IMR-90 (cell line): Measurements from ENCODE around the gene CLK3. TPM values are rescaled to one million over a fixed set of nuclear protein-coding genes. Genes with fewer than 3 reads are reported as not detected.

Source experiments
- ATAC-seq: fragments of 200-7000 bp; cut with Tn5 transposase; 2 replicates; pipeline ENCODE4 v1.9.1; 2020; ENCODE audit warnings: low read depth, mild to moderate bottlenecking, moderate library complexity
- BruUV-seq: library from RNA; stranded (reverse); fragments of 400-500 nt; replicated peaks from 2 replicates; lab custom pipeline; 2021; lab: Mats Ljungman, UMichigan
- CTCF ChIA-PET: fragments of 300-600 bp; formaldehyde crosslinking; extraction: SDS; loops from one replicate; lab custom pipeline; 2021; ENCODE audit warnings: antibody characterized with exemption; lab: Yijun Ruan, JAX
- POLR2A ChIA-PET: fragments of 300-600 bp; sonication (Branson Sonifier 250); formaldehyde crosslinking; loops from one replicate; lab custom pipeline; 2022; ENCODE audit warnings: antibody characterized with exemption; ENCODE audit not compliant: unreplicated experiment; lab: Charles Lee
- DNase-seq: peaks from one replicate; pipeline ENCODE4 v3.0.0; 2013
- H2AFZ ChIP-seq: replicated peaks from 2 replicates; pipeline ENCODE3; 2013; ENCODE audit warnings: low read length, mild to moderate bottlenecking; ENCODE audit not compliant: poor library complexity
- H2AK5ac ChIP-seq: 2 replicates; pipeline ENCODE4 v1.6.1; 2013; ENCODE audit warnings: low read depth, low read length, inconsistent platforms
- H2AK9ac ChIP-seq: replicated peaks from 2 replicates; pipeline ENCODE3; 2013; ENCODE audit warnings: mild to moderate bottlenecking, low read depth, low read length, moderate library complexity; ENCODE audit not compliant: poor library complexity
- H2BK120ac ChIP-seq: 2 replicates; pipeline ENCODE4 v1.6.1; 2013; ENCODE audit warnings: low read depth, low read length, inconsistent platforms
- H2BK15ac ChIP-seq: 3 replicates; pipeline ENCODE4 v1.6.1; 2013; ENCODE audit warnings: low read depth, low read length, inconsistent platforms
- H2BK20ac ChIP-seq: 2 replicates; pipeline ENCODE4 v1.6.1; 2013; ENCODE audit warnings: low read depth, mild to moderate bottlenecking, inconsistent platforms, low read length, moderate library complexity
- H2BK5ac ChIP-seq: 2 replicates; pipeline ENCODE4 v1.6.1; 2013; ENCODE audit warnings: mild to moderate bottlenecking, low read depth, low read length, inconsistent platforms; ENCODE audit not compliant: poor library complexity, severe bottlenecking
- H3K14ac ChIP-seq: replicated peaks from 2 replicates; pipeline ENCODE4 v1.6.1; 2013; ENCODE audit warnings: low read depth, low read length, inconsistent platforms
- H3K18ac ChIP-seq: 2 replicates; pipeline ENCODE4 v1.6.1; 2013; ENCODE audit warnings: low read depth, low read length, control low read depth
- H3K23ac ChIP-seq: 2 replicates; pipeline ENCODE4 v1.6.1; 2013; ENCODE audit warnings: low read depth, low read length, inconsistent platforms
- H3K27ac ChIP-seq: 2 replicates; pipeline ENCODE4 v1.5.1; 2013; ENCODE audit warnings: mild to moderate bottlenecking, control low read depth, low read length; ENCODE audit not compliant: insufficient read depth
- H3K27me3 ChIP-seq: 2 replicates; pipeline ENCODE4 v1.6.1; 2013; ENCODE audit warnings: low read length; ENCODE audit not compliant: control insufficient read depth, insufficient read depth
- H3K36me3 ChIP-seq: 2 replicates; pipeline ENCODE4 v1.6.1; 2013; ENCODE audit warnings: low read length, mixed read lengths; ENCODE audit not compliant: control insufficient read depth, insufficient read depth
- H3K4ac ChIP-seq: 2 replicates; pipeline ENCODE4 v1.6.1; 2013; ENCODE audit warnings: low read depth, low read length, inconsistent platforms
- H3K4me1 ChIP-seq: 2 replicates; pipeline ENCODE4 v1.6.1; 2013; ENCODE audit warnings: low read length, mixed read lengths; ENCODE audit not compliant: control insufficient read depth, insufficient read depth
- H3K4me2 ChIP-seq: 2 replicates; pipeline ENCODE4 v1.6.1; 2013; ENCODE audit warnings: low read depth, mild to moderate bottlenecking, control low read depth, low read length, moderate library complexity
- H3K4me3 ChIP-seq: 2 replicates; pipeline ENCODE4 v1.5.1; 2013; ENCODE audit warnings: low read depth, mild to moderate bottlenecking, control low read depth, low read length, moderate library complexity; ENCODE audit not compliant: insufficient read depth
- H3K56ac ChIP-seq: 2 replicates; pipeline ENCODE4 v1.6.1; 2013; ENCODE audit warnings: low read length, inconsistent platforms; ENCODE audit not compliant: insufficient read depth; ENCODE audit errors: extremely low read depth
- H3K79me1 ChIP-seq, 2 experiments: 2 replicates each; pipeline ENCODE4 v1.6.1; 2013; ENCODE audit warnings: low read length in 2 of 2, inconsistent platforms in 1 of 2, low read depth in 1 of 2
- H3K9ac ChIP-seq: 2 replicates; pipeline ENCODE4 v1.6.1; 2013; ENCODE audit warnings: low read depth, low read length, control low read depth
- H3K9me1 ChIP-seq: 2 replicates; pipeline ENCODE4 v1.6.1; 2013; ENCODE audit warnings: low read length, inconsistent platforms; ENCODE audit not compliant: insufficient read depth
- H3K9me3 ChIP-seq: 2 replicates; pipeline ENCODE4 v1.6.1; 2013; ENCODE audit warnings: low read length; ENCODE audit not compliant: control insufficient read depth, insufficient read depth
- H4K20me1 ChIP-seq: 2 replicates; pipeline ENCODE4 v1.6.1; 2013; ENCODE audit warnings: low read length, inconsistent platforms; ENCODE audit not compliant: insufficient read depth
- H4K5ac ChIP-seq: 2 replicates; pipeline ENCODE4 v1.6.1; 2013; ENCODE audit warnings: mild to moderate bottlenecking, low read depth, low read length, control low read depth
- H4K8ac ChIP-seq, 2 experiments: 2 replicates each; pipeline ENCODE4 v1.6.1; 2013; ENCODE audit warnings: low read depth in 2 of 2, low read length in 2 of 2, control low read depth in 1 of 2, inconsistent platforms in 1 of 2
- H4K91ac ChIP-seq: 2 replicates; pipeline ENCODE4 v1.6.1; 2013; ENCODE audit warnings: low read depth, low read length, inconsistent platforms; ENCODE audit not compliant: insufficient read depth
- BHLHE40 ChIP-seq: fragments of 150-350 bp; IDR thresholded peaks from 2 replicates; pipeline ENCODE4 v1.6.1; 2016; ENCODE audit warnings: mild to moderate bottlenecking, low read depth, low read length
- CEBPB ChIP-seq: IDR thresholded peaks from 2 replicates; pipeline ENCODE4 v1.6.1; 2012; ENCODE audit warnings: low read depth, low read length, improper control_type of control experiment
- CHD1 ChIP-seq: IDR thresholded peaks from 2 replicates; pipeline ENCODE4 v1.6.1; 2012; ENCODE audit warnings: low read depth, low read length, improper control_type of control experiment
- CTCF ChIP-seq: conservative IDR thresholded peaks from 2 replicates; pipeline ENCODE4 v1.5.1; 2012; ENCODE audit warnings: mild to moderate bottlenecking, low read depth, low read length, improper control_type of control experiment
- ELK1 ChIP-seq: fragments of 150-350 bp; IDR thresholded peaks from 2 replicates; pipeline ENCODE4 v1.6.1; 2016; ENCODE audit warnings: low read depth, mild to moderate bottlenecking, low read length, moderate library complexity, borderline replicate concordance
- FOS ChIP-seq: fragments of 150-350 bp; IDR thresholded peaks from 2 replicates; pipeline ENCODE4 v1.6.1; 2016; ENCODE audit warnings: low read depth, low read length
- MAFK ChIP-seq: IDR thresholded peaks from 2 replicates; pipeline ENCODE4 v1.6.1; 2012; ENCODE audit warnings: low read depth, low read length, improper control_type of control experiment
- MAZ ChIP-seq: IDR thresholded peaks from 2 replicates; pipeline ENCODE4 v1.6.1; 2012; ENCODE audit warnings: low read depth, mild to moderate bottlenecking, low read length, improper control_type of control experiment, moderate library complexity, borderline replicate concordance
- MXI1 ChIP-seq: IDR thresholded peaks from 2 replicates; pipeline ENCODE4 v1.6.1; 2012; ENCODE audit warnings: low read depth, mild to moderate bottlenecking, low read length, moderate library complexity, borderline replicate concordance
- NFE2L2 ChIP-seq: fragments of 150-350 bp; IDR thresholded peaks from 2 replicates; pipeline ENCODE4 v1.6.1; 2016; ENCODE audit warnings: low read depth, mild to moderate bottlenecking, low read length
- POLR2A ChIP-seq: IDR thresholded peaks from 2 replicates; pipeline ENCODE4 v1.6.1; 2012; ENCODE audit warnings: mild to moderate bottlenecking, low read depth, low read length
- RAD21 ChIP-seq: IDR thresholded peaks from 2 replicates; pipeline ENCODE4 v1.6.1; 2012; ENCODE audit warnings: low read length, improper control_type of control experiment
- RCOR1 ChIP-seq: IDR thresholded peaks from 2 replicates; pipeline ENCODE4 v1.6.1; 2012; ENCODE audit warnings: mild to moderate bottlenecking, low read length, improper control_type of control experiment; ENCODE audit not compliant: insufficient replicate concordance
- RFX5 ChIP-seq: IDR thresholded peaks from 2 replicates; pipeline ENCODE4 v1.8.0; 2012; ENCODE audit warnings: low read depth, mild to moderate bottlenecking, low read length, moderate library complexity
- SMC3 ChIP-seq: fragments of 150-350 bp; IDR thresholded peaks from 2 replicates; pipeline ENCODE4 v1.6.1; 2016; ENCODE audit warnings: low read depth, mild to moderate bottlenecking, antibody characterized with exemption, low read length, moderate library complexity
- USF2 ChIP-seq: fragments of 150-350 bp; IDR thresholded peaks from 2 replicates; pipeline ENCODE4 v1.6.1; 2017; ENCODE audit warnings: mild to moderate bottlenecking, antibody characterized with exemption, low read length, low read depth
- WGBS, 2 experiments: methylation state at CpG; one replicate each; pipeline versions ENCODE4 v1.1.5 to v1.1.7; 2013; ENCODE audit warnings: missing lambda C conversion rate in 2 of 2; ENCODE audit not compliant: insufficient read length in 1 of 2; ENCODE audit errors: extremely low coverage in 2 of 2; 5-methylcytosine and 5-hydroxymethylcytosine counted together
- dilution Hi-C: fragments of 300-500 bp; cut with HindIII; formaldehyde crosslinking; loops from one replicate; pipeline ENCODE4 v1.14.3; 2018; ENCODE audit warnings: low sequenced_read_pairs; ENCODE audit not compliant: unreplicated experiment
- in situ Hi-C: fragments of 300-500 bp; cut with MboI; formaldehyde crosslinking; loops from 3 replicates; pipeline ENCODE4 v1.14.3; 2019; ENCODE audit warnings: low sequenced_read_pairs, inconsistent platforms, mixed read lengths
- intact Hi-C: fragments of 100-400 bp; cut with micrococcal nuclease; formaldehyde crosslinking; loops from 2 replicates; pipeline ENCODE4 v1.10.0; 2022
- polyA plus RNA-seq, 3 experiments: library from polyadenylated mRNA; depleted of rRNA; stranded (reverse); fragments of >200 nt; gene quantifications; 2 replicates each; pipeline ENCODE4 v1.2.3, GENCODE V29; 2012; ENCODE audit warnings: low replicate concordance in 1 of 3
- total RNA-seq: library from RNA; depleted of rRNA; stranded (reverse); fragments of >200 nt; gene quantifications from 2 replicates; pipeline ENCODE4 v1.2.3, GENCODE V29; 2012

Gene CLK3
- total and polyA plus RNA-seq, 2 of the 4 experiments (the other 2 are of a cell fraction) = 84.7 to 117 TPM

- dilution Hi-C loops (no loop called here), intact Hi-C loops (no loop called here), in situ Hi-C loops (no loop called here)
- Histone ChIP-seq H2BK15ac (no peak overlapping the region), H2BK120ac (no peak overlapping the region), H3K14ac (no peak overlapping the region), H4K20me1 (peaks cover 33% of the 10 kb centered on the region), H3K36me3 (peaks cover 33% of the 10 kb centered on the region), H3K27ac (no peak overlapping the region), H3K9ac (no peak overlapping the region), H3K9me3 (no peaks in the 10 kb centered on the region), H2AFZ (no peak overlapping the region), H3K79me1 (peaks cover 12 to 50% of the 10 kb centered on the region in 2 experiments), H3K23ac (no peak overlapping the region), H4K91ac (no peak overlapping the region), H4K5ac (no peak overlapping the region), H3K27me3 (no peaks in the 10 kb centered on the region), H4K8ac (no peak overlapping the region), H3K9me1 (peaks cover 6% of the 10 kb centered on the region; the same call in 1 of the 2 replicates), H2BK5ac (no peak overlapping the region), H3K56ac (no peak overlapping the region), H2BK20ac (no peak overlapping the region), H2AK5ac (no peak overlapping the region), H3K4me2 (no peak overlapping the region), H3K4me1 (peaks cover 3% of the 10 kb centered on the region; the same call in 1 of the 2 replicates), H3K4ac (no peak overlapping the region), H3K18ac (no peak overlapping the region), H2AK9ac (no peak overlapping the region), H3K4me3 (no peak overlapping the region)
- ChIA-PET POLR2A (no interaction called here), CTCF (interaction anchor here (1.0 to 1.9 kb wide), 2 partner anchors 9 to 127 kb away, joined by 3 to 7 read pairs; no protein-coding TSS in a partner anchor)
- WGBS, 2 experiments = no CpG with 5 or more reads among the region's 1 CpG
- no TSS peak for BruUV-seq
- DNase-seq (no peak), ATAC-seq (no peak)
- TF ChIP-seq SMC3 (no peak), BHLHE40 (no peak), POLR2A (no peak), RAD21 (no peak), CTCF (no peak), NFE2L2 (no peak), MXI1 (no peak), ELK1 (no peak), RFX5 (no peak), RCOR1 (no peak), MAFK (no peak), USF2 (no peak), CHD1 (no peak), FOS (no peak), MAZ (no peak), CEBPB (no peak)
Measured at GRCh38 chr15:74641151-74641550, 25.5 kb downstream of the CLK3 start.
